B cell (primary cell): ENCODE measurements around the gene DLG2.

ENCODE experiments used
- CTCF ChIP-seq: fragments of 200-600 bp; IDR thresholded peaks from one replicate; pipeline ENCODE4 v1.8.0; 2022; ENCODE audit warnings: antibody characterized with exemption, mild to moderate bottlenecking
- EZH2 ChIP-seq: IDR thresholded peaks from 2 replicates; pipeline ENCODE4 v1.6.1; 2012; ENCODE audit warnings: borderline replicate concordance, low read depth, mild to moderate bottlenecking, moderate library complexity, low read length; ENCODE audit not compliant: insufficient read depth, poor library complexity, severe bottlenecking

GRCh38 chr11:84234011-84234410 is 1393.1 kb downstream of the DLG2 start:
- TF ChIP-seq CTCF (no peak), EZH2 (no peak)
